OCI-LY3 (cell line): Measurements from ENCODE around the gene GLYATL1.

Experiments
- H2AFZ ChIP-seq: fragments of 200-600, 300-600 bp; shearing (Covaris generic); 2 replicates; pipeline ENCODE4 v1.6.0; 2014; ENCODE audit warnings: antibody characterized with exemption, low read depth, low read length
- H3K27ac ChIP-seq: fragments of 200-600, 300-600 bp; sonication (generic); 2 replicates; pipeline ENCODE4 v1.5.1; 2014; ENCODE audit warnings: mild to moderate bottlenecking, low read length, moderate library complexity, mixed read lengths
- H3K27me3 ChIP-seq: fragments of 200-600, 300-600 bp; sonication (generic); 2 replicates; pipeline ENCODE4 v1.6.1; 2014; ENCODE audit warnings: low read depth, low read length, mixed read lengths
- H3K36me3 ChIP-seq: fragments of 200-600, 300-600 bp; sonication (generic); replicated peaks from 2 replicates; pipeline ENCODE3; 2014; ENCODE audit warnings: low read depth, low read length, mixed read lengths
- H3K4me1 ChIP-seq: fragments of 300-600, 200-600 bp; sonication (generic); 2 replicates; pipeline ENCODE4 v1.6.1; 2014; ENCODE audit warnings: low read length, mixed read lengths
- H3K4me2 ChIP-seq: fragments of 200-600, 300-600 bp; sonication (generic); 2 replicates; pipeline ENCODE4 v1.6.1; 2014; ENCODE audit warnings: low read length, mixed read lengths
- H3K4me3 ChIP-seq: fragments of 300-600, 200-600 bp; sonication (generic); 2 replicates; pipeline ENCODE4 v1.5.1; 2014; ENCODE audit warnings: antibody characterized with exemption, mild to moderate bottlenecking, low read length, moderate library complexity
- H3K79me2 ChIP-seq: fragments of 300-600, 200-600 bp; shearing (Covaris generic); 2 replicates; pipeline ENCODE4 v1.6.1; 2014; ENCODE audit warnings: mild to moderate bottlenecking, low read length, mixed read lengths
- H3K9ac ChIP-seq: fragments of 300-600, 200-600 bp; shearing (Covaris generic); 2 replicates; pipeline ENCODE4 v1.6.0; 2014; ENCODE audit warnings: mild to moderate bottlenecking, low read length, moderate library complexity
- H3K9me3 ChIP-seq: fragments of 200-600, 300-600 bp; shearing (Covaris generic); 2 replicates; pipeline ENCODE4 v1.6.1; 2014; ENCODE audit warnings: low read length, mixed read lengths; ENCODE audit not compliant: insufficient read depth
- H4K20me1 ChIP-seq: fragments of 200-600, 300-600 bp; sonication (generic); 2 replicates; pipeline ENCODE4 v1.6.1; 2016; ENCODE audit warnings: low read length, mixed read lengths; ENCODE audit not compliant: insufficient read depth
- EZH2phosphoT487 ChIP-seq: fragments of 200-600 bp; shearing (Covaris generic); IDR thresholded peaks from 2 replicates; pipeline ENCODE4 v1.6.1; 2018; ENCODE audit warnings: antibody characterized with exemption, mixed run types, low read depth
- TF ChIP-seq, protein P1 (sequence below): fragments of 200-600, 300-600 bp; sonication (generic); IDR thresholded peaks from 2 replicates; pipeline ENCODE4 v1.5.1; 2014; ENCODE audit warnings: antibody characterized with exemption, low read length, low read depth

The GLYATL1 gene

GRCh38 chr11:58930926-58931325, 8.4 kb upstream of the GLYATL1 start:
- no peaks in the 10 kb centered on the region for H3K79me2 ChIP-seq
- H3K36me3 ChIP-seq: no peaks in the 10 kb centered on the region
- H3K4me1 ChIP-seq: peaks cover 16% of the 10 kb centered on the region
- H3K27ac ChIP-seq: no peak overlapping the region
- no peak overlapping the region for H2AFZ ChIP-seq
- H3K9me3 ChIP-seq: no peaks in the 10 kb centered on the region
- no peak overlapping the region for H3K9ac ChIP-seq
- no peaks in the 10 kb centered on the region for H3K27me3 ChIP-seq
- no peak for TF ChIP-seq EZH2phosphoT487
- TF ChIP-seq, protein P1, sequence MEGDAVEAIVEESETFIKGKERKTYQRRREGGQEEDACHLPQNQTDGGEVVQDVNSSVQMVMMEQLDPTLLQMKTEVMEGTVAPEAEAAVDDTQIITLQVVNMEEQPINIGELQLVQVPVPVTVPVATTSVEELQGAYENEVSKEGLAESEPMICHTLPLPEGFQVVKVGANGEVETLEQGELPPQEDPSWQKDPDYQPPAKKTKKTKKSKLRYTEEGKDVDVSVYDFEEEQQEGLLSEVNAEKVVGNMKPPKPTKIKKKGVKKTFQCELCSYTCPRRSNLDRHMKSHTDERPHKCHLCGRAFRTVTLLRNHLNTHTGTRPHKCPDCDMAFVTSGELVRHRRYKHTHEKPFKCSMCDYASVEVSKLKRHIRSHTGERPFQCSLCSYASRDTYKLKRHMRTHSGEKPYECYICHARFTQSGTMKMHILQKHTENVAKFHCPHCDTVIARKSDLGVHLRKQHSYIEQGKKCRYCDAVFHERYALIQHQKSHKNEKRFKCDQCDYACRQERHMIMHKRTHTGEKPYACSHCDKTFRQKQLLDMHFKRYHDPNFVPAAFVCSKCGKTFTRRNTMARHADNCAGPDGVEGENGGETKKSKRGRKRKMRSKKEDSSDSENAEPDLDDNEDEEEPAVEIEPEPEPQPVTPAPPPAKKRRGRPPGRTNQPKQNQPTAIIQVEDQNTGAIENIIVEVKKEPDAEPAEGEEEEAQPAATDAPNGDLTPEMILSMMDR: no peak
- no peak overlapping the region for H3K4me3 ChIP-seq
- no peak overlapping the region for H3K4me2 ChIP-seq
- no peaks in the 10 kb centered on the region for H4K20me1 ChIP-seq

DNA sequence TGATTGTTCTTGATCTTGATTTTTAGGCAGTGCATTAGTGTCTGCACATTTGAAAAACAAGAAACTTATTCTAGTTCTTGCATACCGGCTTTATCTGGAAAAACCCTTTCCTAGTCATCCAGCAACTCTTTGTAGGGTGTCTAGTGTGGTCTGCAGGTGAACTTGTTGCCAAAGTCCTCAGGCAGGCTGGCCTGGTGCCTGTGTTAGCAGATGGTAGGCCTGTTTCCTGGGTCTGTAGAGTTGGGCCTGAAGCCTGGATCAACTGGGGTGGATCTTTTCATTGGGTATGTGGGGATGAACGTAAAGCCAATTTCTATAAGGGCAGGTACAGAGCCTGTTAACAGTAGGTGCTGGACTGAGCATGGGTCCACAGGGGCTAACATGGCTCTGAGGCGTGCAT, 5.6 kb upstream of the GLYATL1 start:
- TF ChIP-seq, protein P1: no peak
- TF ChIP-seq EZH2phosphoT487: no peak
- Histone ChIP-seq H3K27me3 (no peaks in the 10 kb centered on the region), H3K36me3 (no peaks in the 10 kb centered on the region), H3K79me2 (no peaks in the 10 kb centered on the region), H3K4me3 (no peak overlapping the region), H3K27ac (no peak overlapping the region), H4K20me1 (no peaks in the 10 kb centered on the region), H3K4me1 (peaks cover 21% of the 10 kb centered on the region), H3K9ac (no peak overlapping the region), H2AFZ (no peak overlapping the region), H3K9me3 (no peaks in the 10 kb centered on the region), H3K4me2 (no peak overlapping the region)

- Histone ChIP-seq H3K9ac (no peak overlapping the region), H2AFZ (no peak overlapping the region), H3K27ac (no peak overlapping the region), H3K79me2 (no peaks in the 10 kb centered on the region), H3K4me3 (no peak overlapping the region), H4K20me1 (no peaks in the 10 kb centered on the region), H3K9me3 (no peaks in the 10 kb centered on the region), H3K27me3 (no peaks in the 10 kb centered on the region), H3K36me3 (no peaks in the 10 kb centered on the region), H3K4me1 (peaks cover 21% of the 10 kb centered on the region), H3K4me2 (no peak overlapping the region)
- TF ChIP-seq, protein P1: no peak
- no peak for TF ChIP-seq EZH2phosphoT487
Measured at GRCh38 chr11:58934945-58935513, 4.3 kb upstream of the GLYATL1 start.

- no peak overlapping the region for H3K9ac ChIP-seq
- TF ChIP-seq EZH2phosphoT487: no peak
- TF ChIP-seq, protein P1: no peak
- H3K27me3 ChIP-seq: peaks cover 6% of the 10 kb centered on the region
- no peak overlapping the region for H3K27ac ChIP-seq
- H2AFZ ChIP-seq: no peak overlapping the region
- peaks cover 19% of the 10 kb centered on the region for H3K4me1 ChIP-seq
- no peaks in the 10 kb centered on the region for H3K36me3 ChIP-seq
- no peak overlapping the region for H3K4me2 ChIP-seq
- H3K4me3 ChIP-seq: no peak overlapping the region
- H3K9me3 ChIP-seq: no peaks in the 10 kb centered on the region
- no peaks in the 10 kb centered on the region for H3K79me2 ChIP-seq
- no peaks in the 10 kb centered on the region for H4K20me1 ChIP-seq
Measured at GRCh38 chr11:58938398-58938797, 890 bp upstream of the GLYATL1 start.
